SK-N-MC (cell line): ENCODE results near the gene H19.

Experiments used
- DNase-seq: peaks from one replicate; pipeline ENCODE4 v3.0.0-alpha.2; 2011; ENCODE audit warnings: low read depth, low spot score
- H3K27ac ChIP-seq: fragments of 200-600 bp; sonication (generic); 2 replicates; pipeline ENCODE4 v1.5.1; 2016; ENCODE audit warnings: mixed run types
- H3K36me3 ChIP-seq: fragments of 200-600 bp; sonication (generic); 2 replicates; pipeline ENCODE4 v1.6.1; 2017; ENCODE audit warnings: antibody characterized with exemption, low read length, mixed read lengths; ENCODE audit not compliant: insufficient read depth
- H3K4me3 ChIP-seq: fragments of 200-600 bp; sonication (generic); 2 replicates; pipeline ENCODE4 v1.5.1; 2016
- H3K9ac ChIP-seq: fragments of 200-600 bp; sonication (generic); 2 replicates; pipeline ENCODE4 v1.8.0; 2017; ENCODE audit warnings: mixed run types, mixed read lengths; ENCODE audit not compliant: insufficient read length
- H3K9me3 ChIP-seq: fragments of 200-600 bp; sonication (generic); 2 replicates; pipeline ENCODE4 v1.6.1; 2017; ENCODE audit warnings: low read depth, mild to moderate bottlenecking, antibody characterized with exemption, low read length, moderate library complexity, mixed read lengths
- EZH2 ChIP-seq: fragments of 200-600 bp; sonication (generic); IDR thresholded peaks from one replicate; pipeline ENCODE4 v1.6.1; 2017; ENCODE audit warnings: antibody characterized with exemption
- FOXP2 ChIP-seq: optimal IDR thresholded peaks from 2 replicates; pipeline ENCODE3; 2011; ENCODE audit warnings: mild to moderate bottlenecking, moderate library complexity; ENCODE audit not compliant: insufficient read depth; ENCODE audit errors: extremely low read length, control extremely low read depth
- POLR2AphosphoS5 ChIP-seq: IDR thresholded peaks from 2 replicates; pipeline ENCODE4 v1.6.1; 2012; ENCODE audit warnings: mild to moderate bottlenecking, low read depth, low read length, borderline replicate concordance

The H19 gene

DNA sequence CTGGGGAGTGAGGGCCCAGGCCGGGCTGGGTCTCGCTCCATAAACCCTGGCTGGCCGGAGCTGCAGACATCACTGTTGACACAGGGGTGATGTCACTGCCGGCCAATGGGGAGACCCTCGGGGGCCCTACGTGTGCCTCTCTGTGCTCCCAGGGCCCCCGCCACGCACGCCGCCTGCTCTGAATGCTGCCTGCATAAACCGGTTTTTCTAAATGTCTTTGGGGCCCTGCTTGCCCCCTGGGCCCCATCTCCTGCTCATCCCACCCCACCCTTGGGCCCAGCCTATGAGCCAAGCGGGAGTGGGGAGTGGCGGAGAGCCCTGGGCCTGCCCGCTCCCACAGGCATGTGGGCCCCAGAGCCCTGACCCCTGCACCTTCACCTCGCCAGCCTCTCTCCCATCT is 7.7 kb downstream of the H19 start:
- DNase-seq: no peak
- Histone ChIP-seq H3K27ac (no peak overlapping the region), H3K9ac (no peak overlapping the region), H3K4me3 (no peak overlapping the region), H3K9me3 (no peaks in the 10 kb centered on the region), H3K36me3 (no peaks in the 10 kb centered on the region)
- TF ChIP-seq POLR2AphosphoS5 (no peak), EZH2 (no peak), FOXP2 (no peak)

DNA sequence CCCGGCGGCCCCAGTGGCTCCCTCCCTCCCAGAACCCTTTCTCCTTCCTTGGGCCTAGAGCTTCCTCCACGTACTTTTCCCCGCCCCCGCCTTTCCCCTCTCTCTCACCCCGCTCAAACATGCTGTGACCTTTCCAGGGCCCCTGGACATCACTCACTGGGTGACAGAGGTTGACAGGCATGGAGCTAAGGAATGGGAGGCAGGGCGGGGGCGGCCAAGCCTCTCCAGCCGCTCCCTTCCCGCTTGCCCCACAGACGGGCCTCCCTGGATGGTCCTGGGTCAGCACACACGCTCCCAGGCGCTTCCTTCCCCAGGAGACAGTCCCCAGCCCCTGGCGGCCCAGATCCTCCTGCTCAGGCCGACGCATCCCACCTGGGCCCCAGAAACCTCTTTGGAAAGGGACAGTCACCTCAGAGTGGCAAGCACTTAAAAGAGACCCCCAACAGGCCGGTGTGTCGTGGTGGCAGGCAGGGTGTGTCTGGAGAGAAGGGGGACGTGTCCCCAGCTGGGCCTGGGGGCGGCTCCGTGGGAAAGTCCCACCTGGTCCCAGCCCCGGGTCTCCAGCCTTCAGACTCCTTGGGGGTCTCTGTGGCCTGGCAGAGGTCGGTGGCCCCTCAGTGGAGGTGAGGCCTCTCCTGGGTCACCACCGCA is 8.8 kb downstream of the H19 start:
- no peak overlapping the region for H3K9ac ChIP-seq
- DNase-seq: no peak
- no peak overlapping the region for H3K27ac ChIP-seq

DNA sequence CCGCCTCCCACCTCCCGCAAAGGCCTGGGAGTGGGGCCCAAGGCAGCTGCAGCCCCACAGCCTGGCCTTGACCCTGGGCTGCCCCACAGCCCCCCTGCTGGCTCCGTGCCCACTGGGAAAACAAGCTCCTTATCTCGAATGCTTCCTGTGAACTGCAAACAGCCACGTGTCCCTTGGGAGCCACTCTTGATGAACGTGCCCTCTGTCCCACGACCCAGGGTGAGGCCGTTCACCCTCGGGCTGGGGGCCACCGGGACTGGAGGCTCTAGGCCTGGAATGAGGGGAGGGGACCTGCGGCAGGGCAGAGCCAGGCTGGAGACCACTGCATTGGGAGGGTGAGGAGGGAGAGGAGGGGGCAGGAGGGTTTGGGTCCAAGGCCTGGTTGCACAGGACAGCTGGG is 9.5 kb downstream of the H19 start:
- Histone ChIP-seq H3K9me3 (no peaks in the 10 kb centered on the region), H3K9ac (no peak overlapping the region), H3K4me3 (no peak overlapping the region), H3K36me3 (no peaks in the 10 kb centered on the region), H3K27ac (no peak overlapping the region)
- TF ChIP-seq FOXP2: no peak
- TF ChIP-seq EZH2: no peak
- TF ChIP-seq POLR2AphosphoS5: no peak
- DNase-seq: no peak

More for the DNA sequence above, 8.8 kb downstream of the H19 start:
- no peak overlapping the region for H3K4me3 ChIP-seq
- no peaks in the 10 kb centered on the region for H3K9me3 ChIP-seq
- TF ChIP-seq FOXP2: no peak
- TF ChIP-seq EZH2: no peak
- H3K36me3 ChIP-seq: no peaks in the 10 kb centered on the region

DNA sequence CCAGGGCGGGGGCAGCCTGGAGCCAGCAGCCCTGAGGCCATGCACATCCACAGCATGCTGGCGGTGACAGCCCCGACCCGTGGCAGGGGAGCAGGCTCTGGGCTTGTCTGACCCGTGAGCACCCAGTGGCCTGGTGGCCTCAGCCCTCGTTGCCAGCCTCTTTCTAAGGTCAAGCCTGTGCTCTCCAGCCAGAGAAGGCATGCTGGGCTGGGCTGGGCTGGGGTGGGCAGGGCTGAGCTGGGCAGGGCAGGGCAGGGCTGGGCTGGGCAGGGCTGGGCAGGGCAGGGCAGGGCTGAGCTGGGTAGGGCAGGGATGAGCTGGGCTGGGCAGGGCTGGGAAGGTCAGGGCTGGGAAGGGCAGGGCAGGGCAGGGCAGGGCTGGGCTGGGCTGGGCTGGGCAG is 10.6 kb downstream of the H19 start:
- DNase-seq: no peak
- no peaks in the 10 kb centered on the region for H3K9me3 ChIP-seq
- H3K36me3 ChIP-seq: no peaks in the 10 kb centered on the region
- TF ChIP-seq FOXP2 (no peak), POLR2AphosphoS5 (no peak), EZH2 (no peak)
- no peak overlapping the region for H3K27ac ChIP-seq
- no peak overlapping the region for H3K9ac ChIP-seq
- no peak overlapping the region for H3K4me3 ChIP-seq

DNA sequence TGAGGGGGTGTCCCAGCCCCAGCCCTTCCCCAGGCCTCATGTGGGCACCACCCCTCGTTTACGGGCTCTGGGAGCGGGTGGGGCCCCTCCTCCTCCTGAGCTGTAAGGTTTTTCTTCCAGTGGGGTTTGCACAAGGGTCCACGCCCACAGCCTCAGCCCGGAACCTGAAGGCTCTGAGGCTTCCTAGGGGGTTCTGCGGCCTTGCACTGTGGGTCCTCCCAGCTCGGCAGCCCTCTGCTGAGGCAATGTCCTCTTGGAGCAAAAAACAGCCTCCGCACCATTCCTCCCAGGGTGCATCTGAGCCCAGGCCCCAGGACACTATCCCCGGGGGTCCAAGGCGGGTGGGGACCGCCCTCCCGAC is 14.1 kb downstream of the H19 start:
- Histone ChIP-seq H3K4me3 (no peak overlapping the region), H3K36me3 (no peaks in the 10 kb centered on the region), H3K9ac (no peak overlapping the region), H3K9me3 (no peaks in the 10 kb centered on the region), H3K27ac (no peak overlapping the region)
- TF ChIP-seq FOXP2 (no peak), POLR2AphosphoS5 (no peak), EZH2 (no peak)
- no peak for DNase-seq

DNA sequence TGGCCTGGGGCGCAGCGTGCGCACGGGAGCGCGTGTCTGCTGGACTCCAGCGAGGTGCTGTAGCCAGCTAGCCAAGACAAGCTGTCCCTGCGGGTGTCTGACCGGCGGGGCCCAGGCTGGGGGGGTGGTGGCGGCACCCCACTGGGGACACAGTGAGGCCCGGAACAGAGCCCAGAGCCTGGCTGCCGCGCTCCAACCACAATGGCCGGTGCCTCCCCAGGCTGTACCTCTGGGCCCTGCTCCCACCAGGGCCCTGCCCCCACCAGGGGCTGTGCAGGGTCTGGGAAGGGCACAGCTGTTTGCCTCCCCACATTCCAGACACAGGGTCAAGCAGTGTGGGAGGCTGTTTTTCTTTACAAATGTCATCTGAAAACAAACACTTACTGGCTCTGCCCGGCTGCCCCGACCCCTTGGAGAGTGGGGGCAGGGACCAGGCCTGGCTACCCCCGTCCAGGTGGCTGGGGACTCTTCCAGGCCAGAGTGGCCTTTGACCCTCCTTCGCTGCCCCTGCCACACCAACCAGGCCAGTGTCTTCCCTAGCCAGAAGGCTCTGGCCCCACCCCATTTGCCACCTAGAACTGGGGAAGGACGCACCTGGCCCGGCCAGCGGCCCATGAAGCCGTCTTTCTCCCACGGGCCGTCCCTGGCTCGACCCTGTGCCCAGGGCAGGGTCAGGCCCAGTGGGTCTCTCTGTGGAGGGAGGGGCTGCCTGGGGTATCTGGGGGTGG is 14.6 kb downstream of the H19 start:
- H3K9me3 ChIP-seq: no peaks in the 10 kb centered on the region
- TF ChIP-seq EZH2: no peak
- no peak for TF ChIP-seq POLR2AphosphoS5
- TF ChIP-seq FOXP2: no peak
- no peak overlapping the region for H3K4me3 ChIP-seq
- no peak for DNase-seq
- no peak overlapping the region for H3K27ac ChIP-seq
- no peak overlapping the region for H3K9ac ChIP-seq
- H3K36me3 ChIP-seq: no peaks in the 10 kb centered on the region

DNA sequence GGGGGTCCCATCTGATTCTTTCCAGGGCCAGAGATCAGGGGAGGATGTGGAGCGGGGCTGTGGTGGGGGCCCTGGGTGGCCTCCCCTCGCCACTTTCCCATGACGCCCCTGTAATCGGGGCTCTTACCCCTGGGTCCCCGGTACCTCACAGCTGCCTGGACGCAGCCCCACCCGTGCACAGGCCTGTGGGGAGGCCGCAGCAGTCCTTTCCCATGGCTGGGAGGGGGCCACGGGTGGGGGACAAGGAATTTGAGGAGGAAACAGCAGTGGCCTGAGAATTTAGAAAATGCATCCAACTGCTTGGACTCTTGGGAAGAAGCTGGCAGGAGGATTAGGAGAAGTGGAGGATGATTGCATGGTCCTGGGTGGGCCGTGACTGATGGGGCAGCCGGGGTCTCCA is 18.0 kb downstream of the H19 start:
- H3K27ac ChIP-seq: no peak overlapping the region

DNA sequence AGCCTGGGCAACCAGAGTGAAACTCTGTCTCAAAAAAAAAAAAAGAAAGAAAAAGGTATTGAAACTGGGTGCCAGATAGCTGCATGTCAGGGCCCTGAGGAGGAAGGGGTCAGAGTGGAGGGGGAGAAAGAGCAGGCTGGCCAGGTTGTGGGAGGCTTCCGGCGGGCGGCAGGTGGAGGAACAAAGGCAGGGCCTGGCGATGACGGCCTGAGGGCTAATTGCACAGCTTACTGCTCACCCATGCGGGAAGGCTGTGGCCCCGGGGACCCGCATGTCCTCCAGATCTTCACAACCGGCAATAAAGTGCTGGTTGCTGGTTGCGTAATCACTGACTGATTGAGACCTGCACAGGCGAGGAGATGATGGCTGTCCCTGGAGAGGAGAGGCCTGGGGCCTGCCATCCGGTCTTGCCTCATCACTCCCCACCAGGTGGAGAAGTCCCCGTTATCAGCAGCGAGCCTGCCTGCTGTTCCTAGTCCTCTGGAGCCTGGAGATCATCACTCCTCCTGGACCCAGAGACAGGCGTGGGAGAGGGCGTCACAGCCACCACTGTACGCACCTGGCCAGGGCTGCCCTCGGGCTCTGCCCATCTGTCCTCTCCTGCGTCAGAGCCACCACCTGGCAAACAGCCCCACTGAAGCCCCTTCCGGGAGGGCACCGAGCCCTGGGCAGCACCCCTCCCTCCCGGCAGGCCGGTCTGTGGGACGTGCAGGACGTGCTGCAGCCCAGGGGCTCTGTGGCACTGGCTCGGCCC is 18.7 kb downstream of the H19 start:
- no peak for TF ChIP-seq POLR2AphosphoS5
- TF ChIP-seq FOXP2: no peak
- TF ChIP-seq EZH2: no peak
- no peak overlapping the region for H3K27ac ChIP-seq
- no peaks in the 10 kb centered on the region for H3K36me3 ChIP-seq
- H3K9me3 ChIP-seq: no peaks in the 10 kb centered on the region
- DNase-seq: no peak
- no peak overlapping the region for H3K9ac ChIP-seq
- H3K4me3 ChIP-seq: no peak overlapping the region

More for the DNA sequence above, 18.0 kb downstream of the H19 start:
- Histone ChIP-seq H3K4me3 (no peak overlapping the region), H3K9me3 (no peaks in the 10 kb centered on the region), H3K36me3 (no peaks in the 10 kb centered on the region), H3K9ac (no peak overlapping the region)
- no peak for TF ChIP-seq POLR2AphosphoS5
- TF ChIP-seq FOXP2: no peak
- no peak for TF ChIP-seq EZH2
- DNase-seq: no peak

DNA sequence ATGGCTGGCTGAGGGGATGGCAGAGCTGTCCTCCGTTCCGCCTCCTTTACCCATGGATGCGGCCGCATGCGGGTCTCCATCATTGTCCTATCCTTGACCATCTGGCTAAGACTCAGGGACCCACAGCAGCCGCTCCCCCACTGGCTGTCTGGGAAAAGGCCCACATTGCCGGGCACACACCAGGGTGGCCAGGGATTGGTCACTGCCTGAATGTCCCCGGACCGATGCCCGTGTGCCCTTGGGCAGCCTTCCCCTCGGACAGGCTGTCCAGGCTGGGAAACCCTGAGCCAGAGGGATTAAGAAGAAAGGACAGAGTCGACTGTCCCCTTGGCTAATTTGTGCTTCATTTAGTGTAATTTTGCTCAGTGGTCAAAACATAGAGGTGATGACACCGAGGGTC is 22.5 kb downstream of the H19 start:
- TF ChIP-seq EZH2 (no peak), FOXP2 (no peak), POLR2AphosphoS5 (no peak)
- no peak overlapping the region for H3K9ac ChIP-seq
- H3K36me3 ChIP-seq: no peaks in the 10 kb centered on the region
- H3K27ac ChIP-seq: no peak overlapping the region
- H3K9me3 ChIP-seq: no peaks in the 10 kb centered on the region
- DNase-seq: no peak
- H3K4me3 ChIP-seq: no peak overlapping the region
